ENCODE results near the gene LTBP1. TPM values are rescaled to one million over a fixed set of nuclear protein-coding genes. Genes with fewer than 3 reads are reported as not detected.

Gene LTBP1
- total and polyA plus RNA-seq, 2 experiments from 2014 or later, result 15.7 to 49.8 TPM

- Histone ChIP-seq H4K20me1 (replicated peaks; ENCODE audit: insufficient read depth) (no peaks in the 10 kb centered on the region), H3K27me3 (ENCODE audit: insufficient read depth) (no peaks in the 10 kb centered on the region), H3K79me2 (replicated peaks; ENCODE audit: insufficient read depth) (no peaks in the 10 kb centered on the region), H3K36me3 (ENCODE audit: insufficient read depth) (no peaks in the 10 kb centered on the region), H3K9me2 (ENCODE audit: insufficient read depth) (no peaks in the 10 kb centered on the region), H3K4me3 (no peak overlapping the region), H3F3A (replicated peaks; ENCODE audit: low read depth) (no peaks in the 10 kb centered on the region), H3K4me2 (no peak overlapping the region), H2AFZ (no peak overlapping the region), H3K4me1 (ENCODE audit: insufficient read depth) (no peaks in the 10 kb centered on the region), H3K27ac (ENCODE audit: low read depth) (no peak overlapping the region)
- no peaks in the 10 kb centered on the region for H3K4me1 Mint-ChIP-seq
- DNase-seq (ENCODE audit: low spot score) (no peak), ATAC-seq (no peak)
- H3K9me3 Mint-ChIP-seq, result no peaks in the 10 kb centered on the region
- no peak overlapping the region for H3K27ac Mint-ChIP-seq
- TF ChIP-seq ETS1 (IDR thresholded peaks at IDR 0.05), result no peak
- TF ChIP-seq CREB1 (CRISPR knock-in tag; IDR thresholded peaks at IDR 0.05; ENCODE audit: low read depth), result no peak
- no peak for TF ChIP-seq STAT1 (IDR thresholded peaks at IDR 0.05; ENCODE audit: unreplicated experiment)
- no peak for TF ChIP-seq ZNF114 (CRISPR knock-in tag; IDR thresholded peaks at IDR 0.05)
- no peak for TF ChIP-seq EZH2phosphoT487 (IDR thresholded peaks at IDR 0.05; ENCODE audit: unreplicated experiment)
- TF ChIP-seq EZH2 (IDR thresholded peaks at IDR 0.05; ENCODE audit: low read depth, unreplicated experiment), result no peak
- TF ChIP-seq ZNF331 (CRISPR knock-in tag; IDR thresholded peaks at IDR 0.05; ENCODE audit: low read depth), result no peak
- no peak for TF ChIP-seq CTCF (conservative IDR thresholded peaks at IDR 0.05; ENCODE audit: low read depth in 2 of 2)
- no peak for TF ChIP-seq POLR2AphosphoS5 (IDR thresholded peaks at IDR 0.05; ENCODE audit: low read depth)
- no peak for TF ChIP-seq NANOG (IDR thresholded peaks at IDR 0.05; ENCODE audit: borderline replicate concordance)
- no peak for TF ChIP-seq REST (IDR thresholded peaks at IDR 0.05; ENCODE audit: unreplicated experiment)
- no peak for TF ChIP-seq ZNF462 (CRISPR knock-in tag; IDR thresholded peaks at IDR 0.05)
- no peak for TF ChIP-seq JUNB (IDR thresholded peaks at IDR 0.05; ENCODE audit: unreplicated experiment)
- no peaks in the 10 kb centered on the region; the same call in 2 of the 3 replicates for H3K36me3 Mint-ChIP-seq (ENCODE audit: low read depth)
- no peaks in the 10 kb centered on the region for H3K27me3 Mint-ChIP-seq (ENCODE audit: insufficient read depth, low read depth, poor library complexity)
- no peak overlapping the region for H3K4me3 Mint-ChIP-seq
These were observed 397.5 kb downstream of the LTBP1 start for GRCh38 chr2:33344230-33344629.

Measured in GM23338 (cell line).